Body of pancreas (tissue), 4 donors: ENCODE measurements around the gene WASF1. TPM values are rescaled to one million over a fixed set of nuclear protein-coding genes. Genes with fewer than 3 reads are reported as not detected.

Experiments used
- ATAC-seq: fragments of 150-250 bp; one replicate; pipeline ENCODE4 v1.9.1; 2016
- DNase-seq, 4 donors: peaks; one replicate each; pipeline ENCODE4 v3.0.0-alpha.2; 2019
- H3K27ac ChIP-seq, 4 donors: fragments of 200-600 bp; sonication (generic); 1 replicate in 3 of 4; 2 replicates in 1 of 4; pipeline versions ENCODE4 v1.5.1 to v1.6.1; 2016 to 2019; ENCODE audit warnings: mild to moderate bottlenecking in 1 of 4, mixed read lengths in 1 of 4, moderate library complexity in 1 of 4
- H3K27me3 ChIP-seq, 2 donors: fragments of 200-600 bp; sonication (generic); one replicate each; pipeline ENCODE4 v1.6.0; 2016; ENCODE audit warnings: mild to moderate bottlenecking in 1 of 2
- H3K36me3 ChIP-seq, 2 donors: fragments of 200-600 bp; sonication (generic); replicated peaks in 1 of 2; 2 replicates each; pipeline ENCODE4 v1.5.1; 2016; ENCODE audit warnings: low read depth in 2 of 2; ENCODE audit not compliant: insufficient read depth in 1 of 2
- H3K4me1 ChIP-seq: fragments of 200-600 bp; sonication (generic); one replicate; pipeline ENCODE4 v1.6.0; 2016
- H3K4me3 ChIP-seq, 2 donors: fragments of 200-600 bp; sonication (generic); 1 replicate in 1 of 2; 2 replicates in 1 of 2; pipeline ENCODE4 v1.5.1; 2016 to 2019
- H3K9me3 ChIP-seq, 3 donors: fragments of 200-600 bp; sonication (generic); 1 replicate in 2 of 3; 2 replicates in 1 of 3; pipeline ENCODE4 v1.5.1; 2016
- POLR2A ChIP-seq, 3 donors: fragments of 450-650 bp; IDR thresholded peaks; one replicate each; pipeline ENCODE4 v1.6.1; 2016; ENCODE audit warnings: antibody characterized with exemption in 3 of 3, mild to moderate bottlenecking in 2 of 3
- WGBS, 2 donors: methylation state at CpG; one replicate each; pipeline ENCODE4 v1.1.5; 2017; 5-methylcytosine and 5-hydroxymethylcytosine counted together
- intact Hi-C: fragments of 100-400 bp; cut with DNase I; formaldehyde crosslinking; loops from one replicate; pipeline ENCODE4 v1.15.1; 2023
- total RNA-seq, 2 donors: library from RNA; depleted of rRNA; stranded (reverse); fragments of >200 nt; gene quantifications; one replicate each; pipeline ENCODE4 v1.1.0, GENCODE V29; 2016
- TF ChIP-seq, protein P1 (sequence below), 7 experiments: fragments of 450-650 bp in 4 of 7; fragments of 200-600 bp in 3 of 7; sonication (generic) in 3 of 7; IDR thresholded peaks; one replicate each; pipeline ENCODE4 v1.5.1; 2016 to 2019; ENCODE audit warnings: antibody characterized with exemption in 7 of 7

Gene WASF1
- total RNA-seq, 2 donors from 2014 or later = 7.5 to 8.9 TPM

DNA sequence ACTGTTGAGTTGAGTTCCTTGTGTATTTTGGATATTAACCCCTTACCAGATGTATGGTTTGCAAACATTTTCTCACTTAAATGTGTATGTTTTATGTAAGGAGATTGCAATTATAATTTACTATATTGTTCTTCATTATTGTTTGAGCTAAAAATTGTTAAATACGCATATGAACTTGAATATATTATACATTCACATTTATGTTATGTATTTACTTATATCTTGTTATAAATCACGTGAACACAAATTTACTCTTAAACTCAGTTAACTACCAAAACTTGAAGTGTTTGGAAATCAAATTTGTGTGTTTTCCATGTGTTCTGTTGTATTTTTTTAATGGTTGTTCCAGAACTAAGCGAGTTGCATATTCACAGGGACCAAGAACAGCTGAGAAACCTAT lies 19.1 kb upstream of the WASF1 start:
- 92 to 98% methylated on average over 3 of the region's 3 CpGs for WGBS, 2 donors
- H3K9me3 ChIP-seq = no peaks in the 10 kb centered on the region
- H3K27ac ChIP-seq = no peak overlapping the region
- H3K4me1 ChIP-seq = peaks cover 19% of the 10 kb centered on the region
- no peak for ATAC-seq
- intact Hi-C loops = no loop called here
- H3K27me3 ChIP-seq = no peaks in the 10 kb centered on the region
- no peak overlapping the region for H3K4me3 ChIP-seq
- peaks cover 0 to 1% of the 10 kb centered on the region in 2 donors for H3K36me3 ChIP-seq
- TF ChIP-seq, protein P1, sequence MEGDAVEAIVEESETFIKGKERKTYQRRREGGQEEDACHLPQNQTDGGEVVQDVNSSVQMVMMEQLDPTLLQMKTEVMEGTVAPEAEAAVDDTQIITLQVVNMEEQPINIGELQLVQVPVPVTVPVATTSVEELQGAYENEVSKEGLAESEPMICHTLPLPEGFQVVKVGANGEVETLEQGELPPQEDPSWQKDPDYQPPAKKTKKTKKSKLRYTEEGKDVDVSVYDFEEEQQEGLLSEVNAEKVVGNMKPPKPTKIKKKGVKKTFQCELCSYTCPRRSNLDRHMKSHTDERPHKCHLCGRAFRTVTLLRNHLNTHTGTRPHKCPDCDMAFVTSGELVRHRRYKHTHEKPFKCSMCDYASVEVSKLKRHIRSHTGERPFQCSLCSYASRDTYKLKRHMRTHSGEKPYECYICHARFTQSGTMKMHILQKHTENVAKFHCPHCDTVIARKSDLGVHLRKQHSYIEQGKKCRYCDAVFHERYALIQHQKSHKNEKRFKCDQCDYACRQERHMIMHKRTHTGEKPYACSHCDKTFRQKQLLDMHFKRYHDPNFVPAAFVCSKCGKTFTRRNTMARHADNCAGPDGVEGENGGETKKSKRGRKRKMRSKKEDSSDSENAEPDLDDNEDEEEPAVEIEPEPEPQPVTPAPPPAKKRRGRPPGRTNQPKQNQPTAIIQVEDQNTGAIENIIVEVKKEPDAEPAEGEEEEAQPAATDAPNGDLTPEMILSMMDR (IDR thresholded peaks at IDR 0.05) = no peak
- no peak for TF ChIP-seq POLR2A (IDR thresholded peaks at IDR 0.05)
- DNase-seq = no peak

- ATAC-seq = no peak
- no peaks in the 10 kb centered on the region for H3K9me3 ChIP-seq
- H3K4me1 ChIP-seq = peaks cover 19% of the 10 kb centered on the region
- H3K36me3 ChIP-seq = peaks cover 0 to 1% of the 10 kb centered on the region in 2 donors
- no peaks in the 10 kb centered on the region for H3K27me3 ChIP-seq
- no peak overlapping the region for H3K27ac ChIP-seq
- TF ChIP-seq POLR2A (IDR thresholded peaks at IDR 0.05) = no peak
- TF ChIP-seq, protein P1 (IDR thresholded peaks at IDR 0.05) = no peak
- no peak overlapping the region for H3K4me3 ChIP-seq
- DNase-seq = no peak
- WGBS, 2 donors = 81 to 94% methylated on average over 1 of the region's 1 CpG
- intact Hi-C loops = no loop called here
Observed at GRCh38 chr6:110196874-110197273, 17.4 kb upstream of the WASF1 start.

DNA sequence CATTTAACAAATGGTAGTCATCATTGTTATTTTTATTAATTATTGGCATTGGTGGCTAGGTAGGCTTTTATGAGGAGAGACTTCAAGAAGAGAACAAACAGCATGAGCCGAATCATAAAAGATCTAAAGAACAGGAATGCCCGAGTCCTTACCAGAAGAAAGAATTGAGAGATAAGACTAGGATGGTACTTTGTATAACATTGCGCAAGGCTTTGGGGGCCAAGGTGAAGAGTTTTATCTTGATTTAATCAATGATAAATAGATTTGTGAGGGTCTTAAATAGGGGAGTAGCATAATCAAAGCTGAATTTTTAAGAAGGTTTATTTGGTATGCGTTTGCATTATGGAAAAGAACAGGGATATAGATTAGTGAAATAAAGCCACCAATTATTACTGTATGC lies 16.2 kb upstream of the WASF1 start:
- TF ChIP-seq POLR2A (IDR thresholded peaks at IDR 0.05) = no peak
- TF ChIP-seq, protein P1 (IDR thresholded peaks at IDR 0.05) = no peak
- Histone ChIP-seq H3K4me3 (no peak overlapping the region), H3K27me3 (no peaks in the 10 kb centered on the region), H3K9me3 (no peaks in the 10 kb centered on the region), H3K36me3 (peaks cover 0 to 1% of the 10 kb centered on the region in 2 donors), H3K4me1 (peaks cover 8% of the 10 kb centered on the region), H3K27ac (no peak overlapping the region)
- WGBS, 2 donors = 89 to 90% methylated on average over 4 of the region's 4 CpGs
- intact Hi-C loops = no loop called here
- DNase-seq (no peak), ATAC-seq (no peak)

GRCh38 chr6:110191477-110191876 lies 12.0 kb upstream of the WASF1 start:
- DNase-seq = no peak
- intact Hi-C loops = no loop called here
- 81 to 94% methylated on average over 2 of the region's 2 CpGs for WGBS, 2 donors
- Histone ChIP-seq H3K36me3 (peaks cover 0 to 1% of the 10 kb centered on the region in 2 donors), H3K27ac (no peak overlapping the region), H3K27me3 (no peaks in the 10 kb centered on the region), H3K4me3 (no peak overlapping the region), H3K9me3 (no peaks in the 10 kb centered on the region), H3K4me1 (peaks cover 6% of the 10 kb centered on the region)
- no peak for ATAC-seq
- TF ChIP-seq, protein P1 (IDR thresholded peaks at IDR 0.05) = no peak
- no peak for TF ChIP-seq POLR2A (IDR thresholded peaks at IDR 0.05)

DNA sequence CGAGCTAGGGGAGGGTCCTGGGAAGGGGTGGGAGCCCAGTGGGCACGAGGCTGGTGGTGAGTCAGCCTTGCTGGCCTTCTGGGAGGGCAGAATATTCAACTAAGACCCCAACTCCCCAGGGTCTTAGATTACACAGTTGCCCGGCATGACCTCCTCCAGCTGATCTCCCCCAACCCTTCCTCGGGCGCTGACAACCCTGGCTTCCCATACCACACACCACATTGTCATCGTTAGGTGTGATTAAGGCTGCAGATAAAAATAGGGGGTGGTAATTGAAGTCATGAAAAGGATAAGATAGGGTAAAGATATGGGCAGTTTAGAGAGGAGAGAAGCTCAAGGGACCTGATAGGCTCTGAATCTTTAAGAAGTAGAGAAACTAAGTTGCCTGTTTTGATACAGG lies 11.3 kb upstream of the WASF1 start:
- Histone ChIP-seq H3K4me3 (no peak overlapping the region), H3K27ac (no peak overlapping the region), H3K9me3 (no peaks in the 10 kb centered on the region), H3K27me3 (no peaks in the 10 kb centered on the region), H3K36me3 (peaks cover 0 to 1% of the 10 kb centered on the region in 2 donors), H3K4me1 (peaks cover 6% of the 10 kb centered on the region)
- 84 to 91% methylated on average over 6 of the region's 6 CpGs for WGBS, 2 donors
- DNase-seq (no peak), ATAC-seq (no peak)
- TF ChIP-seq, protein P1 (IDR thresholded peaks at IDR 0.05) = no peak
- no peak for TF ChIP-seq POLR2A (IDR thresholded peaks at IDR 0.05)
- intact Hi-C loops = no loop called here
